Measurements from ENCODE around the gene IL18RAP.

IL18RAP gene

DNA sequence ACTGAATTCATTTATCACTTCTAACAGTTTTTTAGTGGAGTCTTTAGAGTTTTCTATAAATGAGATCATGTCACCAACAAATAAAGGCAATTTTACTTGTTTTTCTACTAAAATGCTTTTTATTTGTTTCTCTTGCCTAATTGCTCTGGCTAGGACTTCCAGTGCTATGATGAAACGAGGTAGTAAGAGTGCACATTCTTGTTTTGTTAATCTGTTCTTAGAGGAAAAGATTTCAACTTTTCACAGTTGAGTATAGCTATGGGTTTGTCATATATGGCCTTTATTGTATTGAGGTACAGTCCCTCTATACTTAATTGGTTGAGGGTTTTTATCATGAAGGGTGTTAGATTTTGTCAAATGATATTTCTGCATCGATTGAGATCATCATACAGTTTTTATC, 5.6 kb downstream of the IL18RAP start:
- TF ChIP-seq SPI1 (IDR thresholded peaks at IDR 0.05; ENCODE audit: borderline replicate concordance, low read depth) (no peak), GABPA (IDR thresholded peaks at IDR 0.05; ENCODE audit: low read depth) (no peak), POLR2AphosphoS5 (IDR thresholded peaks at IDR 0.05; ENCODE audit: low read depth) (no peak), REST (IDR thresholded peaks at IDR 0.05; ENCODE audit: insufficient replicate concordance, low read depth) (no peak)
- TF ChIP-seq, protein P1, sequence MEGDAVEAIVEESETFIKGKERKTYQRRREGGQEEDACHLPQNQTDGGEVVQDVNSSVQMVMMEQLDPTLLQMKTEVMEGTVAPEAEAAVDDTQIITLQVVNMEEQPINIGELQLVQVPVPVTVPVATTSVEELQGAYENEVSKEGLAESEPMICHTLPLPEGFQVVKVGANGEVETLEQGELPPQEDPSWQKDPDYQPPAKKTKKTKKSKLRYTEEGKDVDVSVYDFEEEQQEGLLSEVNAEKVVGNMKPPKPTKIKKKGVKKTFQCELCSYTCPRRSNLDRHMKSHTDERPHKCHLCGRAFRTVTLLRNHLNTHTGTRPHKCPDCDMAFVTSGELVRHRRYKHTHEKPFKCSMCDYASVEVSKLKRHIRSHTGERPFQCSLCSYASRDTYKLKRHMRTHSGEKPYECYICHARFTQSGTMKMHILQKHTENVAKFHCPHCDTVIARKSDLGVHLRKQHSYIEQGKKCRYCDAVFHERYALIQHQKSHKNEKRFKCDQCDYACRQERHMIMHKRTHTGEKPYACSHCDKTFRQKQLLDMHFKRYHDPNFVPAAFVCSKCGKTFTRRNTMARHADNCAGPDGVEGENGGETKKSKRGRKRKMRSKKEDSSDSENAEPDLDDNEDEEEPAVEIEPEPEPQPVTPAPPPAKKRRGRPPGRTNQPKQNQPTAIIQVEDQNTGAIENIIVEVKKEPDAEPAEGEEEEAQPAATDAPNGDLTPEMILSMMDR (IDR thresholded peaks at IDR 0.05; ENCODE audit: insufficient read depth, low read length), result no peak
- DNase-seq (ENCODE audit: low read depth in 1 of 2, low spot score in 1 of 2), result no peak
- Histone ChIP-seq H3K27ac (replicated peaks) (no peak overlapping the region), H3K27me3 (ENCODE audit: insufficient read depth, poor library complexity, severe bottlenecking) (no peaks in the 10 kb centered on the region), H3K4me3 (replicated peaks; ENCODE audit: insufficient read depth, low read length) (no peak overlapping the region)

GRCh38 chr2:102432386-102432785, 9.4 kb downstream of the IL18RAP start:
- Histone ChIP-seq H3K4me3 (replicated peaks; ENCODE audit: insufficient read depth, low read length) (no peak overlapping the region), H3K27ac (replicated peaks) (no peak overlapping the region), H3K27me3 (ENCODE audit: insufficient read depth, poor library complexity, severe bottlenecking) (no peaks in the 10 kb centered on the region)
- TF ChIP-seq, protein P1 (IDR thresholded peaks at IDR 0.05; ENCODE audit: insufficient read depth, low read length), result no peak
- no peak for TF ChIP-seq SPI1 (IDR thresholded peaks at IDR 0.05; ENCODE audit: borderline replicate concordance, low read depth)
- no peak for TF ChIP-seq REST (IDR thresholded peaks at IDR 0.05; ENCODE audit: insufficient replicate concordance, low read depth)
- TF ChIP-seq POLR2AphosphoS5 (IDR thresholded peaks at IDR 0.05; ENCODE audit: low read depth), result no peak
- no peak for TF ChIP-seq GABPA (IDR thresholded peaks at IDR 0.05; ENCODE audit: low read depth)
- no peak for DNase-seq (ENCODE audit: low read depth in 1 of 2, low spot score in 1 of 2)

DNA sequence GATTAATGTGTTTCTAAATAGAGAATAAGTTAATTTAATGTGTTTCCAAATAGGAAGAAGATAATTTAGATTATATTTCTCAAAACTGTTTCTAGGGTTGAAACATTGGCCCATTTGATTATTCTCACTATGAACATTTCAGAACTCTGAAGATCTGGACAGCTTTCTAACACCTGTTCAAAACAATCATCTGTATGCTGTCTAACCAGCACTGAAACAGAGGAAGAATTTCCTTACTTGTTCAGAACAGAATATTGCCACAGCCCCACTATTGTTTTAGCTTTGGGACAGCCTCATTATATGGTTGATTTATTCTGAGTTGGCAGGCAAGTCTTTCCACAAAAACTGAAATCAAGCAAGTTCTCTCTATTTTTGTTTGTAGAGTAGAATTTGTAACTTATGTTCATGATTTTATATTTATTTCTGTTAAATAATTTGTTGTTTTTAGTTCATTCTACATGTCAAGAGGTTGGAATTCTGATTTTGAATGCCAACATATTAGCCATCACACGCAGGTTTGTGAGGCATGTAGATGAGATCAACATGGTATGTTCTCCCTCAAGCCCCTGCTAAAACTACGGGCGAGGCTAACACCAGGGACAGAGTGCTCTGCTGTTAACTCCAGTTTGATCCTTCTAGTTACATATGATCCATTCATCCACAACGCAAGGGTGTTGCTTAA, 11.2 kb downstream of the IL18RAP start:
- H3K4me3 ChIP-seq (replicated peaks; ENCODE audit: insufficient read depth, low read length), result no peak overlapping the region
- no peak for TF ChIP-seq POLR2AphosphoS5 (IDR thresholded peaks at IDR 0.05; ENCODE audit: low read depth)
- TF ChIP-seq REST (IDR thresholded peaks at IDR 0.05; ENCODE audit: insufficient replicate concordance, low read depth), result peak; percentile 25
- H3K27me3 ChIP-seq (ENCODE audit: insufficient read depth, poor library complexity, severe bottlenecking), result no peaks in the 10 kb centered on the region
- DNase-seq (ENCODE audit: low read depth in 1 of 2, low spot score in 1 of 2), result no peak
- H3K27ac ChIP-seq (replicated peaks), result no peak overlapping the region

All from HL-60 (cell line).